Activated CD4-positive, alpha-beta T cell treated with anti-CD3 and anti-CD28 coated beads for 48 hours (primary cell): Measurements from ENCODE around the gene KIDINS220.

Experiments used
- DNase-seq: peaks from one replicate; pipeline ENCODE4 v3.0.0-alpha.2; 2020

Gene KIDINS220

DNA sequence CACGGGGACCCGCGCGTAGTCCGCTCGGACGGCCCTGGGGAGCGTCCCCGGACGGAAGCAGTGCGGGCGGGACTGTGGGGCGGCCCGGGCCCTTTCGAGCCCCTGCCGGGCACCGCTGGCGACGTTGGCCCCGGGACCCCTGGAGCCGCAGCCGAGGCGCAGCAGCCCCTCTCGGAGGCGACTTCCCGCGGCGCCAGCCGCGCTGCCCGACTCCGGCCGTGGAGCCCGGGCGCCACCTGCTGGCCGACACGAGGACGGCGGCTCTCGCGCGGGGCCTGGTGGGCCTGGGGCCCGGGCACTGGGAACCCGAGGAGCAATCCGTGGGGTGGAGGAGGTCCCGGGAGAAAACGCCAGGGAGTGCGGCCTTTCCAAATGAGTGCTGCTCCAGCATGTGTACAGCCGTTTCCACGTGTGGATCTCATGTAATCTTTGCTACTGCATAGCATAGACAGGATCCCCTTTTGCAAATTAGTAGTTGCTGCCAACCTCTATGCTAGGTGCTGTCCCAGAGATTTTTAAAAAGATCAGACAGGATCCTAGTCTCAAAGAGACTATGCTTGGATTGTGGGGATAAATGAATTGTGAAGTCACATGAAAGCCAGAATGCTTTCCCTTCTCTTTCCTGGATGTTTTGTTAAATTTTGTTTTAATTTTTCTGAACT is 151.6 kb downstream of the KIDINS220 start:
- DNase-seq: peak; percentile 84

DNA sequence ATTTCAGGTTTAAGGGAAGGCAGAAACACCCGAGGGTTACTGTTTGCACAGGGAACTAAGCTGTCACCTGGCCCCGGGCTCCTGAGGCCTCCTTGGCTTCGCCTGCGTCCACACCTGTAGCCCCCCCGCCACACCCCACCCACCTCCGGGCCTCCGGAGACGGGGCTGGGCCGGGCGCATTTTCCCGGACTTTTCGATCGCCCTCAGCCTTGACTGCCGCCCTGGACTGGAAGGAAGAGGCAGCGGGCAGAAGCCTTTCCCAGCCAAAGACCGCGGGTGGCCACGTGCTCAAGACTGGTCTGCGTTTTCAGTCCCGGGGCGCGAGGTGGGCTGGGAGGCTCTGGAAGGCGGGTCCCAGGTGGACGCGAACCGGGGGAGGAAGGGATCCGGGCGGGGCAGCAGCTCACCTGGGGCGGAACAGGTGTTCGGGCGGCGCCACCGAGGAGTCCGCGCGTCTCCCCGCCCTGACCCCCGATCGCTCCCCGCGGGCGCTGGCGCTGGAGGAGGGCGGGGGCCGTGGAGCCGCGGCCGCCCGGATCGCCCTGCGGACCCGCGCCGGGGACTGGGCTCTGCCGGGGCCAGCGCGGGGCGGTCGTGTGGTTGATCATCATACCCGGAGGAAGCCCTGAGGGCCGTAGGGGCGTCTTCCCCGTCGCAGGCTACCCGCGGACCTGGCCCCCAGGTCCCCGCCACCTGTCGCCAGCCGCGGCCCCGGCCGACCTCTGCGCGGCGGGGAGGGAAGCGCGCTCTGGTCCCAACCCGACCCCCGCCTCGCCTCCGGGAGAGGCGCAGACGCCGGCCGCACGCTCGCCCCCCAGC is 152.3 kb downstream of the KIDINS220 start:
- peak; percentile 75 for DNase-seq

DNA sequence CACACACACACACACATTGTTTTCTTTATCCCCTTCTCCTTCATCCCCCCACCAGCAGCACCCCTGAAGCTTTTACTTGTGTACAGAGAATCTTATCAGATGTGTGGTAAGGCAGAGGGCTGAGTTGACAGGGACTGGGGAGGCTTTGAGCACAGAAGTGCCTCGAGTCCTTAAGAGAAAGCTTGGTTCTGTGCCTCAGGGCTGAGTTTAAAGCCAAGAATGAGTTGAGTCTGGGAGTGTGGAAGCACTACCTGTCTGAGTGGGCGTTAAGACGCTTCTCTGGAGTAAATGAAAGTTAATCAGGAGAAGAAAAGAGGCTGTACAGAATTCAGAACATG is 152.9 kb downstream of the KIDINS220 start:
- peak; percentile 61 for DNase-seq

DNA sequence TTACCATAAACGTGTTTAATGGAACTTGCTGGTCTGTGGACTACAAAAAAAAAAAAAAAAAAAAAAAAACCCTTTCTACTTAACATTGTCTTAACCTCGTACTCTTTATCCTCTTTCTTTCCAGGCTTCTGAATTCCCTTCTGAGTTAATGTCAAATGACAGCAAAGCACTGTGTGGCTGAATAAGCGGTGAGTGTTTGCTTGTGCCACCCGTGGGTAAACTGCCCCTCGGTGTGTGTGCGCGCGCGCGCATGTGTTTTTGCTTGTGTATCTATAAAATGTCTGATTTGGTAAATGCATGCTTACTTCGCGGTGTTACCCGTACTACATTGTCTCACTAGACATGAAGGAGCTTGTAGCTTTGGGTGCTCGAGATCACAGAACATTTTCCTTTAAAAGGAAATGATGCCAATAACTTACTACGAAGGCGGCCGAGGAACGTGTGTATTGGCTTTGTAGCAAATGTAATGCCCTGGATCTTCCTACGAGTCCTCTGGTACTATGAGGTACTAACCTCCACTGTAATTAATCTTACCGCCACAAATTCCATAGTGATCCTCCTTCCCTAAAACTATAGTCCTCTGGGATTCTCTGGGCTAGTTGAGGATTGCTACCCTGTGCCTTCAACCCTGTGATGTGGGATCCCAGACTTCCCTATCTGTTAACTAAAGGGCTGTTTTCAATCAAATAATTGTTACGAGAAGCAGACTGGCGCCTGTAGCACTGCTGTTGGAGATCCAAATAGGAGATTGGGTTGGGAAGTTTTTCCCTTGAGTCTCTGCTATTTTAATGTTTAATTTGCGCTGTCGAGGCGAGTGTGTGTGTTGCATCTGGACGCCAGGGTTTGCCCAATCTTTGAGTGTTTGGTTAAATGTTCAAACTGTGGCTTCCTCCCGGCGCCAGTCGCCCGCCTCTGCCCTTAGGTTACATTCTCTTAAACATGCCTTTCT is 154.4 kb downstream of the KIDINS220 start:
- peak; percentile 65 for DNase-seq

DNA sequence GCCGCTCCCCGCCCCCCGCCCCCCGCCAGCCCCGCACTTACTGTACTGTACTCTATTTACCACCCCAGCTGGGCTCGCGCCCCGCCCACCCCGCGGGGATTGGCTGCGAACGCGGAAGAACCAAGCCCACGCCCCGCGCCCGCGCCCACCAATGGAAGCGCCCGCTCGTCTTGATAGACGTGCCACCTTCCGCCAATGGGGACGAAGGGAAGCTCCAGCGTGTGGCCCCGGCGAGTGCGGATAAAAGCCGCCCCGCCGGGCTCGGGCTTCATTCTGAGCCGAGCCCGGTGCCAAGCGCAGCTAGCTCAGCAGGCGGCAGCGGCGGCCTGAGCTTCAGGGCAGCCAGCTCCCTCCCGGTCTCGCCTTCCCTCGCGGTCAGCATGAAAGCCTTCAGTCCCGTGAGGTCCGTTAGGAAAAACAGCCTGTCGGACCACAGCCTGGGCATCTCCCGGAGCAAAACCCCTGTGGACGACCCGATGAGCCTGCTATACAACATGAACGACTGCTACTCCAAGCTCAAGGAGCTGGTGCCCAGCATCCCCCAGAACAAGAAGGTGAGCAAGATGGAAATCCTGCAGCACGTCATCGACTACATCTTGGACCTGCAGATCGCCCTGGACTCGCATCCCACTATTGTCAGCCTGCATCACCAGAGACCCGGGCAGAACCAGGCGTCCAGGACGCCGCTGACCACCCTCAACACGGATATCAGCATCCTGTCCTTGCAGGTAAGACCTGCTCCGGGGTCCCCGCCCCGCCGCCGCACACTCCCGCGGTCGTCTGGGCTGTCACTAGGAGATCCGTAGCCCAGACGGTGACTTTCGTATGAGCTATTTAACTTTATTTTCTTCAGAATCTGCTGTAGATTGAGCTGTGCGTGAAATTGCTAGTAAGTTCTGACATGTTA is 155.4 kb downstream of the KIDINS220 start, which contains the start of gene ID2:
TSS of gene ID2 (plus strand) at position 271 of the 907 bp plus-strand sequence. CDS start at position 381, 110 bp downstream.
- DNase-seq: peak; percentile 99

DNA sequence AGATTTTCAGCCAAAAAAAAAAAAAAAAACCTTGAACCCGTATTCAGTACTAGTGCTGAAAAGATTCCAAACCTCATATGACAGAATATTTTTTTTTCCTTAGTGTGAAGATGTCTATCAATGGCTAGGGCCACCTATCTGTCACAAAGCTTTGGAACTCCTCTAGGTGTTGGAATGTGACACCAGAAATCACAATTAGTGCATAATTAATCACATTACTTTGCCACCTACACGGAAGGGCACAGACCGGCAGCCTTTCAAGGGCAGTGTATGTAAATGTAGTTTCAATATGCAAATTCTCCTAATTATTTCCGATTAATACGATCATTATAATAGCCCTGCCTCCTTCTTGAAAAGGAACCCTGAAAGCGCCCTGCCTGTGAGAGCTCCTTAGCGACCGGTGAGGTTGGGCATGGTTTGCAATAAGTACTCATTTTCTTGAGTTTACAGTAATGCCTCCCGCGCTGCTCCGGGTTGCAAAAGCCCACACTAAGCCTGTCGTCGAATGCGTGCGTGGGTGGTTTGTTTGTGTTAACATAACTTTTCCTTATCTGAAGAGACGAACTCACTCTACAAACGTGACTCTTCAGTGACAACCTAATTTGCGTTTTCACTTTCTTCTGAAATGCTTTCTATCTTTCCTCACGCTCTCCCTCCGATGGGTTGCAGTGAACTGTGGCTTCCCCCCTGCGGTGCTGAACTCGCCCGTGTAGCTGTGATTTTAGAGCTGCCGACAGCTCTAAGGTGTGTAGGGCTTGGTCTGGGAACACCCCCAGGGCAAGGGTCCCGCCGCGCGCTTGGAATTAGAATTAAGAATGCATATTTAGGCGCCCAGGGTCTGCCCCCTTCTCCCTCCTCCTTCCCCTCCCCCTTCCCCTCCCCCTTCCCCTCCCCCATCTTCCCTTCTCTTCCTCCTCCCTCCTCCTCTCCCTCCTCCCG is 156.3 kb downstream of the KIDINS220 start:
- DNase-seq: peak; percentile 93

DNA sequence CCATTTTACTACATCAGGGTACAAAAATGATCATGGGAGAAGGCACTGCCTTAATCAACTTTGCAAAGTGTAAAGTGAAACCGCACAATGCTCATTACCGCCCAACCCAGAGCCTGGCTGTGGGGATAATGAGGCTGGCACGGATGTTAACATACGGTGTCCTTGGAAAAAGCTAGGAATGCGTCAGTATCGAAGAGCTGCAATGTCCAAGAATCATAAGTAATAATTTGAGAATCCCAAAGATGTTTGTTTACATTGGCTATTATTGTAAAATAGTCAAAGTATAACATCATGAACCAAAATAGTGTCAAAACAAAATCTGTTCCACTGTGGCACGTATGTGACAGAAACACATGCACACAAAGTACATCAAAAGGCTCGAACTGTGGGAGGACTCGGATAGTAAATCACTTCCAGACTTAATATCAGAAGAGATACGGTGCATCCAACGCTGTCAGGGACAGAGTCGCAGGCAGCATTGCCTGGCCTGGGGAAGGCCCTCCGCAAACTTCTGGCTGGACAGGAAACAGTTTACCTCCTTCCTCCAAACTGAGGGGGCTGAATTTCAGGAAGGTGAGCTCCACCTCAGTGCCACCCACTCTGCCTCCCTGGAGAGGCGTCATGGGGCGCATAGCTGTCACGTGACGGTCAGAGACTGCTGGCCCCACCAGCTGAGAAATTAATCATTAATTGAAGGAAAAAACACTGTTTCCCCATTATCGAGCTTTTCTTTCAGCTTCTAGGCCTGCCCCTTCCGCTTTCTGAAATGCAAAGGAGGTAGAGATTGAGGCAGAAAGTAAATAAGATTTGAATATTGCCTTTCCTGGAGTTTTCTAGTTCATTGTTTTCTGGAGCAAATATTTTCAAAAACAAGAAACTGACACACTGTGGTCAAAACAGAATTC is 157.3 kb downstream of the KIDINS220 start:
- no peak for DNase-seq

DNA sequence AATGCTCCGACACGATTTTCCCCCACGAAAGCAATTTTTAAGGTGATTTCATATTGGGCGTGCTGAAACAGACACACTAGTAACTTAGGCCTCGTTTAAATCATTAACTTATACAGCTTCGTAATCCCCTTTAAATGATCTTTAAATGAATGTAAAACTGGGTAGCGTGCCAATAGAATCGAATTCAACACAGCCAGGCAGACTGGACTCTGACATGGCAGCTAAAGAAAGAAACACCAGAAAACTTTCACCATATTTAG is 157.9 kb downstream of the KIDINS220 start:
- DNase-seq: no peak
